K562 (cell line): Measurements from ENCODE around the gene RANBP3. TPM values are rescaled to one million over a fixed set of nuclear protein-coding genes. Genes with fewer than 3 reads are reported as not detected.

Experiments
- CAMTA2 ChIP-seq: fragments of 250-450 bp; sonication (Bioruptor Pico); conservative IDR thresholded peaks from 2 replicates; pipeline ENCODE4 v1.5.1; 2022
- CHD1 ChIP-seq: fragments of 200-600 bp; sonication (generic); IDR thresholded peaks from one replicate; pipeline ENCODE4 v1.6.1; 2012; ENCODE audit warnings: mild to moderate bottlenecking, moderate library complexity, low read length, inconsistent platforms
- CREB1 ChIP-seq, 2 experiments: sonication (generic) in 1 of 2; formaldehyde crosslinking in 1 of 2; IDR thresholded peaks; 2 replicates each; pipeline versions ENCODE4 v1.6.1 to v1.8.0; 2012 to 2022; ENCODE audit warnings: inconsistent platforms in 1 of 2, mild to moderate bottlenecking in 1 of 2, missing genetic modification reagents in 1 of 2, moderate library complexity in 1 of 2
- CTBP1 ChIP-seq: fragments of 450-650 bp; IDR thresholded peaks from 2 replicates; pipeline ENCODE4 v1.6.1; 2016; ENCODE audit warnings: borderline replicate concordance
- DDX20 ChIP-seq: fragments of 450-650 bp; IDR thresholded peaks from 2 replicates; pipeline ENCODE4 v1.6.1; 2016; ENCODE audit warnings: missing genetic modification characterization, low read depth, mild to moderate bottlenecking, missing compliant biosample characterization, moderate library complexity
- ELF1 ChIP-seq: fragments of 200-800 bp; sonication (Bioruptor generic); IDR thresholded peaks from 2 replicates; pipeline ENCODE4 v1.6.1; 2016; ENCODE audit warnings: missing genetic modification characterization, missing compliant biosample characterization
- ETS1 ChIP-seq: conservative IDR thresholded peaks from 2 replicates; pipeline ENCODE4 v1.6.1; 2011; ENCODE audit warnings: low read depth, mild to moderate bottlenecking, low read length; ENCODE audit not compliant: control insufficient read depth
- GABPA ChIP-seq: fragments of 200-800 bp; sonication (Bioruptor generic); conservative IDR thresholded peaks from 2 replicates; pipeline ENCODE4 v1.6.1; 2016; ENCODE audit warnings: low read depth, missing genetic modification characterization, missing compliant biosample characterization
- HIVEP1 ChIP-seq: fragments of 250-450 bp; sonication (Bioruptor Pico); IDR thresholded peaks from 2 replicates; pipeline ENCODE4 v1.4.0; 2020; ENCODE audit warnings: mild to moderate bottlenecking
- HMGN3 ChIP-seq: IDR thresholded peaks from 2 replicates; pipeline ENCODE4 v1.6.1; 2011; ENCODE audit warnings: borderline replicate concordance, low read depth, mild to moderate bottlenecking, mixed read lengths, low read length; ENCODE audit not compliant: insufficient read length; ENCODE audit errors: extremely low read depth
- KLF1 ChIP-seq: fragments of 450-650 bp; IDR thresholded peaks from 2 replicates; pipeline ENCODE4 v1.6.1; 2016; ENCODE audit warnings: missing genetic modification characterization, missing compliant biosample characterization
- LCOR ChIP-seq: sonication (generic); formaldehyde crosslinking; IDR thresholded peaks from 2 replicates; pipeline ENCODE4 v1.8.0; 2022; ENCODE audit warnings: mild to moderate bottlenecking, missing genetic modification reagents
- MTA3 ChIP-seq: fragments of 450-650 bp; formaldehyde crosslinking; IDR thresholded peaks from 2 replicates; pipeline ENCODE4 v1.6.1; 2017; ENCODE audit warnings: mild to moderate bottlenecking, borderline replicate concordance
- PHF8 ChIP-seq: fragments of 200-600 bp; sonication (generic); IDR thresholded peaks from 2 replicates; pipeline ENCODE4 v1.6.1; 2012; ENCODE audit warnings: mixed run types, mild to moderate bottlenecking, inconsistent platforms, low read length, moderate library complexity, borderline replicate concordance
- PKNOX1 ChIP-seq: fragments of 450-650 bp; IDR thresholded peaks from 2 replicates; pipeline ENCODE4 v1.6.1; 2016
- SAFB ChIP-seq: fragments of 200-400 bp; formaldehyde crosslinking; IDR thresholded peaks from 2 replicates; pipeline ENCODE4 v1.6.1; 2017; ENCODE audit warnings: low read depth, low read length, borderline replicate concordance
- SAP30 ChIP-seq: fragments of 200-600 bp; sonication (generic); IDR thresholded peaks from 2 replicates; pipeline ENCODE4 v1.6.1; 2012; ENCODE audit warnings: borderline replicate concordance, low read depth, mild to moderate bottlenecking, moderate library complexity, low read length, control low read depth, inconsistent platforms; ENCODE audit not compliant: insufficient read depth, poor library complexity, severe bottlenecking
- SMARCA5 ChIP-seq: fragments of 450-650 bp; IDR thresholded peaks from 2 replicates; pipeline ENCODE4 v1.6.1; 2016
- ZNF143 ChIP-seq: sonication (generic); formaldehyde crosslinking; IDR thresholded peaks from 2 replicates; pipeline ENCODE4 v1.9.0; 2022; ENCODE audit warnings: mild to moderate bottlenecking, missing genetic modification reagents
- ZNF354B ChIP-seq: fragments of 250-450 bp; sonication (Bioruptor Pico); IDR thresholded peaks from 2 replicates; pipeline ENCODE4 v1.4.0; 2020
- polyA plus RNA-seq, 8 experiments: library from polyadenylated mRNA; depleted of rRNA in 4 of 8; stranded (reverse) in 5 of 8; unstranded in 3 of 8; fragments of >200 nt; fragmentation: Nextera tagmentation in 2 of 8; fragmentation: Illumina TruSeq in 1 of 8; extraction: Ambion mirVana in 2 of 8; extraction: Trizol in 1 of 8; gene quantifications; 2 replicates each; pipeline versions ENCODE4 v1.2.1 to v1.2.3, GENCODE V29; 2011 to 2014; ENCODE audit warnings: inconsistent platforms in 1 of 8, missing spikeins in 1 of 8
- total RNA-seq, 7 experiments: library from RNA; depleted of rRNA in 6 of 7; stranded (reverse); fragments of >200 nt in 6 of 7; fragmentation: Illumina TruSeq in 2 of 7; extraction: Trizol in 2 of 7; gene quantifications; 2 replicates each; pipeline versions ENCODE4 v1.2.1 to v1.2.3, GENCODE V29; 2011 to 2021; ENCODE audit warnings: low replicate concordance in 1 of 7

The RANBP3 gene
- total and polyA plus RNA-seq, 9 of the 15 experiments (the other 6 are each of a cell fraction or from before 2014, with no cell fraction given), result 0.90 to 95.1 (median 63.2) TPM

- TF ChIP-seq ETS1, result peak; percentile 73; the same call in 1 of the 2 replicates
- peak; percentile 38 for TF ChIP-seq HMGN3
- peak; percentile 61 for TF ChIP-seq KLF1 (tag)
- 0 out of 2 replicates have a peak, but pooled peaks have one; percentile 32 for TF ChIP-seq HIVEP1 (CRISPR knock-in tag)
- TF ChIP-seq CHD1, result peak; percentile 49
- no peak for TF ChIP-seq DDX20 (tag)
- no peak for TF ChIP-seq CAMTA2
- TF ChIP-seq LCOR (CRISPR knock-in tag), result peak; percentile 86
- TF ChIP-seq PKNOX1, result peak; percentile 94
- no peak for TF ChIP-seq SAFB
- peak; percentile 79 for TF ChIP-seq ELF1 (tag)
- TF ChIP-seq PHF8, result peak; percentile 82
- no peak for TF ChIP-seq CREB1 (IDR thresholded peaks at IDR 0.05)
- 0 out of 2 replicates have a peak, but pooled peaks have one; percentile 24 for TF ChIP-seq CREB1 (CRISPR knock-in tag; IDR thresholded peaks at IDR 0.05)
- TF ChIP-seq ZNF143, result no peak
- TF ChIP-seq GABPA (tag), result peak; percentile 61; the same call in 1 of the 2 replicates
- peak; percentile 62; the same call in 1 of the 2 replicates for TF ChIP-seq CTBP1
- no peak for TF ChIP-seq SMARCA5
- peak; percentile 93 for TF ChIP-seq SAP30
- TF ChIP-seq ZNF354B (CRISPR knock-in tag), result no peak
- 0 out of 2 replicates have a peak, but pooled peaks have one; percentile 39 for TF ChIP-seq MTA3
- TF ChIP-seq, all 486 proteins: peak for 59
Measured at GRCh38 chr19:5904352-5905113, 73.4 kb downstream of the RANBP3 start, which contains the start of gene VMAC (continued).
